22Rv1 (cell line): ENCODE results near the gene KCNQ5.

Experiments
- ZFX ChIP-seq: fragments of 450-650 bp; IDR thresholded peaks from 2 replicates; pipeline ENCODE4 v1.6.1; 2017; ENCODE audit warnings: antibody characterized with exemption, borderline replicate concordance
- TF ChIP-seq, protein P1 (sequence below): fragments of 450-650 bp; IDR thresholded peaks from 2 replicates; pipeline ENCODE4 v1.5.1; 2017; ENCODE audit warnings: mild to moderate bottlenecking

DNA sequence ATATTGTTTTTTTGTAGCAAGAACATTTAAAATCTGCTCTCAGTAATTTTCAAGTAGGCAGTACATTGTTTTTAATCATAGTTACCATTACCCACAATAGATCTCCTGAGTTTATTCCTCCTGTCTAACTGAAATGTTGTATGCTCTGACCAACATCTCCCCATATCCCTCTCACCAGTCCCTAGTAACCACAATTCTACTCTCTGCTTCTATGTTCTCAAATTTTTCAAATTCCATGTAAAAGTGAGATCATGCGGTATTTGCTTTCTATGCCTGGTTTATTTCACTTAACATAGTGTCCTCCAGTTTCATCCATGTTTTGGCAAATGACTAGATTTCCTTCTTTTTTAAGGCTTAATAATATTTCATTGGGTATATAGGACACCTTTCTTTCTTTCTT lies 300.5 kb downstream of the KCNQ5 start:
- TF ChIP-seq, protein P1, sequence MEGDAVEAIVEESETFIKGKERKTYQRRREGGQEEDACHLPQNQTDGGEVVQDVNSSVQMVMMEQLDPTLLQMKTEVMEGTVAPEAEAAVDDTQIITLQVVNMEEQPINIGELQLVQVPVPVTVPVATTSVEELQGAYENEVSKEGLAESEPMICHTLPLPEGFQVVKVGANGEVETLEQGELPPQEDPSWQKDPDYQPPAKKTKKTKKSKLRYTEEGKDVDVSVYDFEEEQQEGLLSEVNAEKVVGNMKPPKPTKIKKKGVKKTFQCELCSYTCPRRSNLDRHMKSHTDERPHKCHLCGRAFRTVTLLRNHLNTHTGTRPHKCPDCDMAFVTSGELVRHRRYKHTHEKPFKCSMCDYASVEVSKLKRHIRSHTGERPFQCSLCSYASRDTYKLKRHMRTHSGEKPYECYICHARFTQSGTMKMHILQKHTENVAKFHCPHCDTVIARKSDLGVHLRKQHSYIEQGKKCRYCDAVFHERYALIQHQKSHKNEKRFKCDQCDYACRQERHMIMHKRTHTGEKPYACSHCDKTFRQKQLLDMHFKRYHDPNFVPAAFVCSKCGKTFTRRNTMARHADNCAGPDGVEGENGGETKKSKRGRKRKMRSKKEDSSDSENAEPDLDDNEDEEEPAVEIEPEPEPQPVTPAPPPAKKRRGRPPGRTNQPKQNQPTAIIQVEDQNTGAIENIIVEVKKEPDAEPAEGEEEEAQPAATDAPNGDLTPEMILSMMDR: no peak
- TF ChIP-seq ZFX: no peak
